GM13977 (cell line): ENCODE data around the gene CSNK1G1.

Source experiments
- DNase-seq: peaks from one replicate; pipeline ENCODE4 v3.0.0; 2012; ENCODE audit warnings: low spot score
- CTCF ChIP-seq: IDR thresholded peaks from 2 replicates; pipeline ENCODE4 v1.5.1; 2012; ENCODE audit warnings: mild to moderate bottlenecking, control low read depth; ENCODE audit not compliant: insufficient read depth; ENCODE audit errors: extremely low read depth, missing control alignments
- in situ Hi-C: fragments of 300-500 bp; cut with MboI; formaldehyde crosslinking; loops from one replicate; pipeline ENCODE4 v1.12.0; 2022; ENCODE audit warnings: low sequenced_read_pairs, low pct_unique_long_range_greater_than_20kb, mixed read lengths, inconsistent platforms; ENCODE audit not compliant: unreplicated experiment

CSNK1G1 gene

GRCh38 chr15:64182859-64183370 is 173.1 kb downstream of the CSNK1G1 start:
- DNase-seq, result no peak
- no peak for TF ChIP-seq CTCF
- in situ Hi-C loops, result no loop called here

GRCh38 chr15:64180235-64180824 is 175.6 kb downstream of the CSNK1G1 start:
- no peak for TF ChIP-seq CTCF
- DNase-seq, result peak; percentile 58
- in situ Hi-C loops, result no loop called here

GRCh38 chr15:64166102-64166890 is 189.7 kb downstream of the CSNK1G1 start:
- no peak for TF ChIP-seq CTCF
- in situ Hi-C loops, result no loop called here
- DNase-seq, result no peak

- in situ Hi-C loops, result no loop called here
- TF ChIP-seq CTCF, result no peak
Measured at GRCh38 chr15:64164436-64164835, 191.5 kb downstream of the CSNK1G1 start.

GRCh38 chr15:64163659-64164362 is 192.2 kb downstream of the CSNK1G1 start:
- in situ Hi-C loops, result no loop called here
- TF ChIP-seq CTCF, result no peak
- DNase-seq, result no peak

More at GRCh38 chr15:64164436-64164835, 191.5 kb downstream of the CSNK1G1 start:
- DNase-seq, result no peak

- TF ChIP-seq CTCF, result peak; percentile 70
- peak; percentile 98 for DNase-seq
- in situ Hi-C loops, result no loop called here
Measured at GRCh38 chr15:64162869-64163658, 192.9 kb downstream of the CSNK1G1 start, which contains the start of gene PPIB. PPIB (minus strand) TSS chr15:64163022; CDS start chr15:64162986, 36 bp downstream.
